Non-pigmented ciliary epithelial cell (primary cell): Measurements from ENCODE around the gene RPS25.
"Not testable (repeated sequence)": the region's sequence is repeated elsewhere in the genome, so short reads cannot be mapped to it uniquely, and the experiment has no call there.

Experiments used
- DNase-seq: peaks from one replicate; pipeline ENCODE4 v3.0.0-alpha.2; 2010; ENCODE audit warnings: low read depth

Gene RPS25

DNA sequence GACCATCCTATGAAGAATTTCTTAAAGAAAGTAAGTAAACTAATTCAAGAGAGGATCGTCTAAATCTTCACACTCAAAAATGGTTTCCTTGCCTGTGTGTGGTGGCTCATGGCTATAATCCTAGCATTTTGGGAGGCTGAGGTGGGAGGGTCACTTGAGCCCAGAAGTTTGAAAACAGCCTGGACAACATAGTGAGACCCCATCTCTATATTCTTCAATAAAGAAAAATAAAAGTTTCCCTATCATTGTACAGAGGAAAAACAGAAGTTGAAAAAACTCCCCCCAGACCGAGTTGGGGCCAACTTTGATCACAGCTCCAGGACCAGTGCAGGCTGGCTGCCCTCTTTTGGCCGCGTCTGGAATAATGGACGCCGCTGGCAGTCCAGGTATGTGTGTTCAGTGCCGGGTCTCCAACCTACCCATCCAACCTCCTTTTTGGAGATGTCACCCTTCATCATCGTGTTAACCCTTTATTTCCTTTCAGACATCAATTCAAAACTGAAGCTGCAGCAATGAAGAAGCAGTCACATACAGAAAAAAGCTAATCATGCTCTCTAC is 3.0 kb downstream of the RPS25 start:
- DNase-seq = no peak

DNA sequence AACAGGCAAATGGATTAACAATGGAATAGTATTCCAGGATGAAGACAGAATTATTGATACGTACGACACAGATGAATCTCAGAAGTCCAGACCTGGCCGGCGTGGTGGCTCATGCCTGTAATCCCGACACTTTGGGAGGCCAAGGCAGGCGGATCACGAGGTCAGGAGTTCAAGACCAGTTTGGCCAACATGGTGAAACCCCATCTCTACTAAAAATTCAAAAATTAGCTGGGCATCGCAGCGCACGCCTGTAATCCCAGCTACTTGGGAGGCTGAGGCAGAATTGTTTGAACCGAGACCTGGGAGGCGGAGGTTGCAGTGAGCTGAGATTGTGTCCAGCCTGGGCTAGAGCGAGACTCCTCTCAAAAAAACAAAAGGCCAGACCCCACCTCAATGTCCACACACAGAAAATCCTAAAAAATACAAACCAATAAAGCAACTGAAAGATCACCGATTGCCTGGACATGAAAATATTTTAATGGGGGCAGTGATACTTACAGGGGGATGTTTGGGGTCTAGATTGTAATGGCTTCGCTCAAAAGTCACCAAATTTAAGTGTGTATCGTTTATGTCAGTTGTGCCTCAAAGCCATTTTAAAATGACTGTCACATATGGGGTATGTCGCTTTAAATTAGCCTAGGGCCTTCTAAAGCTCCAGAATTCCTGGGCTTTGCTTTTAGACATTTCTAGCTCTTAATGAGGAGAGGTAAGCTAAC is 3.8 kb downstream of the RPS25 start:
- no peak for DNase-seq

DNA sequence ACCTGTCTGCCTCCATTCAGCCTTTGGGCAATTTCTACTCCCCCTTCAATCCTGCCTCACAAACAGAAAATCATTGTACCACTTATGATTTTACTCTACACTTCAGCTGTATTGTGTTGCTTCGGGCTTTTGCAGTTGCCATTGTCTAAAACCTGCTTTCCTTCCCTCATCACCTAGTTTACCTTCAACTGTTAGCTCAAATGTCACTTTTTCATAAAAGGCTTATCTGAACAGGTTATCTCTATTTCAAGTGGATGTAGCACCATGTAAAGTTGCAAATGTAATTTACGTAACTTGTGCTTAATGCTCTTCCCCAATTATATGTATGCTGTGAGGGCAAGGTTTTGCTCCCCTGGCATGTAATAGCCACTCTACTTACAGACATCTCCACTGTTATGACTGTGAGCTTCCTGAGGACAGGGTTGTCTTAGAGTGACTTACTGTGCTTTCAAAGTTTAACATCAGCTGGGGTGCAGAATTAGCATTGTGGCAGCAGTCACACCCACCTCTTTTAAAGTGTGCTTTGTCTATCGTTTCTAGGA is 5.4 kb downstream of the RPS25 start:
- DNase-seq = no peak

DNA sequence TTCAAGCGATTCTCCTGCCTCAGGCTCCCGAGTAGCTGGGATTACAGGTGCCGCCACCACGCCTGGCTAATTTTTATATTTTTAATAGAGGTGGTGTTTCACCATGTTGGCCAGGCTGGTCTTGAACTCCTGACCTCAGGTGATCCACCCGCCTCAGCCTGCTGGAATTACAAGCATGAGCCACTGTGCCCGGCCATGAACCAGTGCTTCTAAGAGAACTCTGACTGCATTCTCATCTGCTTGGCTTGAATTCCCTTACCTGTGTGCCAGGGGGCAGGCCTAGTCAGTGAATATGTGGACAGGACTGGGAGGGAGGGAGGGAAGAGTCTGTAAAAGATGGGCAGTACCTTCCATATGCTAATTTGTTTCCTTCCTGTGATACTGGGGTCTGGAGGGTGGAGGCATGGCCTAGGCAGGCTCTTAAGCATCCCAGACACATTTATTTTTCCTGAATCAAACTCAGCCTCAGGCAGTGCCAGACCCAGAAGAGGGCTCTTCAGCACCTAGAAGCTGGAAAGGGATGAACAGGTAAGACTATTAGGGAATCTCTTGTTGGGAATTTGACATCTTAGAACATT is 6.6 kb downstream of the RPS25 start:
- no peak for DNase-seq

DNA sequence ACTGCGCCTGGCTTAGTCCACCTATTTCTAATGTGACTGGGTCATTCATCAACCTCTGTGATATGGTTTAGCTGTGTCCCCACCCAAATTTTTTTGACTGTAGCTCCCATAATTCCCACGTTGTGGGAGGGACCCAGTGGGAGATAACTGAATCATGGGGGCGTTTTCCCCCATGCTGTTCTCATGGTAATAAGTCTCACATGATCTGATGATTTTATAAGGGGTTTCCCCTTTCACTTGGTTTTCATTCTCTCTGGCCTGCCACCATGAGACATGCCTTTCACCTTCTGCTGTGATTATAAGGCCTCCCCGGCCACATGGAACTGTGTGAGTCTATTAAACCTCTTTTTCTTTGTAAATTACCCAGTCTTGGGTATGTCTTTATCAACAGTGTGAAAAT is 11.5 kb downstream of the RPS25 start:
- DNase-seq = no peak

DNA sequence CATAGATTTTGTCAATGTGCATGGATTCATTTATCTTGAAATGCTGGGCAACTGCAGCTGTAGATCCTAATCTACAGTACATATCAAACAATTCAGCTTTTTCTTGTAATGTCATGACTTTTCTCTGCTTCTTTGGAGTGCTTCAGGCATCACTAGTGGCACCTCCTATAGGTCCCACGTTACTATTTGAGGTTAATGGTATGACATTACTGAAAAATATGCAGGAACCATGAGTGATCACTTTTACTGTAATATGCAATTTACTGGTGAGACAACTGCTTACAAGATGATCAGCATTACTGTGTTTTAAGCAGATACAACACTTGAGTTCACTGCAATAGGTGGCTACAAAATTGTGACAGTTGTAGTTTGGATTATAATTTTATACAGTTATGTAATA is 17.2 kb downstream of the RPS25 start:
- DNase-seq = no peak

DNA sequence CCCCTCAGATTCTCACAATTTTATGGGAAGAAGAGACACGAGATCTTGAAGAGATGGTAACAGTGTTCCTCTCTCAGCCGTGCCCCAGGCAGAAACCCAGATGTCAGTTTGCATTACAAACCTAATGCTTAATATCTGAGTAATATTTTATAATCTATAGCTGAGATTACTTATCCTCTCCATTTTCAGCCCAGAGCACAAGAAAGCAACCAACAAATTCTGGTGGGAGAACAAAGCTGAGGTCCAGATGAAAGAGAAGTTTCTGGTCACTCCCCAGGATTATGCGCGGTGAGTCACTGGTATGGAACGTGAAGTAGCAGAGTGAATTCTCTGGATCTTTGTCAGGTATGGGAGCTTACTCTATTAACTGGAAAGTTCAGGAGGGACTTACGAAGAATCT is 19.3 kb downstream of the RPS25 start:
- DNase-seq = peak; percentile 61

DNA sequence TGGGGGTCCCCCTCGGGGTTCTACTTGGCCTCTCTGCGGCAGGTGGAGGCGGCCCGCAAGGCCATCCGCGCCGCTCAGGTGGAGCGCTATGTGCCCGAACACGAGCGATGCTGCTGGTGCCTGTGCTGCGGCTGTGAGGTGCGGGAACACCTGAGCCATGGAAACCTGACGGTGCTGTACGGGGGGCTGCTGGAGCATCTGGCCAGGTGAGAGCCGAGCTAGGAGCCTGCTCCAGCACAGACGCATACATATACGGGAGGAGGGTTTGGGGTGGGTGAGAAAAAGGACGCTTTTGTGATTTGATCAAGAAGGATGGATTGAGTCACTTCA is 19.8 kb downstream of the RPS25 start:
- no peak for DNase-seq

DNA sequence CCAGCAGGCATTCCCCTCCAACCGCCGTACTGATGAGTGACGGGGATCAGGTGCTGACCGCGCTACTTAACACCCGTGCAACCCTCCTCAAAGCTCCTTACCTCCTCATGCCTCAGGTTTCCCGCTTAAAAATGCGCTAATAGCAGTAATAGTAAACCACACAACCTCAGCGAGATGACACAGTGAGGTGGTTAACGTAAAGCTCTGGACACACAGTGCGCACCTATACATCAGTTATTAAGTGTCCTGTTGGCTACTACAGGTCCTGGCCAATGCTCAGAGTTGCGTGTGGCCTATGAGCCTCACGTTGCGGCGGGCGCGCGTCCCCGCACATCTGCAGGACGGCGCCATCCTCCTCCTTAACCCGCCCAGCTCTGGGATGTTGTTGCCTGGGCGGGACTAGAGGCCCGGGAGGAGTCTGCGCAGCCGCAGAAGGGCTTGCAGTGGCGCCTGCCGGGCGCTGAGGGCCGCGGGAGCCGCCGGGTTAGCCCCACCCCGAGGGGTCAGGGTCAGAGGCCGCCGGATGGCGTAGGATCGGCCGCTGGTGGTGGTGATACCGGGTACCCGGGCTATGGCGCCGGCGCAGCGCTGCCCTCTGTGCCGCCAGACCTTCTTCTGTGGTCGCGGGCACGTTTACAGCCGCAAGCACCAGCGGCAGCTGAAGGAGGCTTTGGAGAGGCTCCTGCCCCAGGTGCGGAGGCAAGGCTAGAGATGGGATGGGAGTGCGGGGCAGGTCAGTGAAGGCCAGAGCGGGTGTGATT is 20.3 kb downstream of the RPS25 start, which contains the start of gene CENATAC:
CENATAC (plus strand) TSS at position 512 of the 761 bp plus-strand sequence; CDS start at position 572, 60 bp downstream.
- no peak for DNase-seq

DNA sequence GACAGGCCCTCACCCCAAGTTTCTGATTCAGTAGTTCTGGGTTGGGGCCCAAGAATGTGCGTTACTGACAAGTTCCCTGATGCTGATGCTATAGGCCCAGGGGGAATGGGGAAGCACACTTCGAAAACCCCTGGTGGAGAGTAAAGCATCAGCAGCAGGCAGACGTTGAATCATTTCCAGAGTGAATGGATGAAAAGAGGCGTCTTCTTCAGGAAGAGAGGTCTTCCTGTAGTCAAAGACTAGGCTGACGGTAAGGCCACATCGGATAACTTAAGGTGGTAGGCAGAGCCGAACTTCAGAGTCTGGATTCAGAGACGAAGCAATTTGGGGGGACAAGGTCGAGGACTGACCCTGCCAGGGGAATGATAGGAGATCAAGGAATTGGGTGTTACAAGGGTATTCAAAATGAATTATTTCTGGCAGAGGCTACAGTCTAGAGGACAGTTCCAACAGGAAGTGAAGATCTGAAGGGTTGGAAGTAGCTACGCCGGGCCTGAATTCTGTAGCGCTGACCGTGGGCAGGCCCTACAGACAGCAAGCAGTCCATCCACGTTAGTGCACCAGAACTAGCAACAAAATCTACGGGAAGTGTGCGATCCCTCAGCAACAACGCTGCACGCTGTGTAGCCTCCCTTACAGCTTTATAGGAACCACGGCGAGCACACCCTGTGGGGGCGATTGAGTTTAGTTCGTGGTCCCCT is 21.1 kb downstream of the RPS25 start:
- DNase-seq = no peak

DNA sequence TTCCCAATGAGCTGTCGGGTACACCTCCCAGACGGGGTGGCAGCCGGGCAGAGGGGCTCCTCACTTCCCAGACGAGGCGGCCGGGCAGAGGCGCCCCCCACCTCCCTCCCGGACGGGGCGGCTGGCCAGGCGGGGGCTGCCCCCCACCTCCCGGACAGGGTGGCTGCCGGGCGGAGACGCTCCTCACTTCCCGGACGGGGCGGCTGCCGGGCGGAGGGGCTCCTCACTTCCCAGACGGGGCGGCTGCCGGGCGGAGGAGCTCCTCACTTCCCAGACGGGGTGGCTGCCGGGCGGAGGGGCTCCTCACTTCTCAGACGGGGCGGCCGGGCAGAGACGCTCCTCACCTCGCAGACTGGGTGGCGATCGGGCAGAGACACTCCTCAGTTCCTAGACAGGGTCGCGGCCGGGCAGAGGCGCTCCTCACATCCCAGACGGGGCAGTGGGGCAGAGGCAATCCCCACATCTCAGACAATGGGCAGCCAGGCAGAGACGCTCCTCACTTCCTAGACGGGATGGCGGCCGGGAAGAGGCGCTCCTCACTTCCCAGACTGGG is 26.6 kb downstream of the RPS25 start:
- not testable (repeated sequence) for DNase-seq

DNA sequence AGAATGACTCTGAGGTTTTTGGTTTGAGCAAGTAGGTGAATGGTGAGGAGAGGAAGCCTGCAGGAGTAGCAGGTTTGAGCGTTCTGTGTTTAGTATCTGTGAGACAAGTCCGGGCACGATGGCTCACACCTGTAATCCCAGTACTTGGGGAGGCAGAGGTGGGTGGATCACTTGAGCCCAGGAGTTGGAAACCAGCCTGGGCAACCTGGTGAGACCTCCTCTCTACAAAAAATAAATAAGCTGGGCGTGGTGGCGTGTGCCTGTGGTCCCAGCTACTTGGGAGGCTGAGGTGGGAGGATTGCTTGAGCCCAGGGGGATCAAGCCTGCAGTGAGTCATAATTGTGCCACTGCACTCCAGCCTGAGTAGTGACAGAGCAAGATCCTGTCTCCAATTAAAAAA is 29.9 kb downstream of the RPS25 start:
- DNase-seq = no peak

DNA sequence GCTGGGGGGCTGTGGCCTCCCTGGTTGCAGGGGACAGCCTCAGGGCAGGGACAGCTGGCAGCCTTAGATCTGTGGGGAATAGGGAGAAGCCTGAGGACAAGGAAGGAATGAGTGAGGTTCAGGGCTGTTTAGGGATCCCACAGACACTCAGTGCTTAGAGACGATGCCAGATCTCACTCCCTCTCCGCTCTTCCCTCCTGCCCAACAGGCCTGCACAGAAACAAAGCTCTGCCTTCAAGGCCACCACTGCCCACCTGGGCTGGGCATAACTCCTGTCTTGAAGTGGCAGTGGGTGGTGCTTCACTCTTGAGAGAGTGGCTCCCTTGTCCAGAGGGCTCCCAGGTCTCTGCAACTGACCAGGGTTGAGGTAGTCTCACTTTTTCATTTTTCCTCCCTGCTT is 33.3 kb downstream of the RPS25 start:
- no peak for DNase-seq

DNA sequence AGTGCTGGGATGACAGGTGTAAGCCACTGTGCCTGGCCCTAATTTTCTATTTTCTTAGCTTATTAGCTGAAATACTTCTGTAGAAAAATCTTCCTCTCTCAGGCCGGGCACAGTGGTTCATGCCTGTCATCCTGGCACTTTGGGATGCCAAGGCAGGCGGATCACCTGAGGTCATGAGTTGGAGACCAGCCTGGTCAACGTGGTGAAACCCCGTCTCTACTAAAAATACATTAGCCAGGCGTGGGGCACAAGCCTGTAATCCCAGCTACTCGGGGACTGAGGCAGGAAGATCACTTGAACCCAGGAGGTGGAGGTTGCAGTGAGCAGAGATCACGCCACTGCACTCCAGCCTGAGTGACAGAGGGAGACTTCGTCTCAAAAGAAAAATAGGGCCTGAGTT is 33.8 kb downstream of the RPS25 start:
- DNase-seq = not testable (repeated sequence)

DNA sequence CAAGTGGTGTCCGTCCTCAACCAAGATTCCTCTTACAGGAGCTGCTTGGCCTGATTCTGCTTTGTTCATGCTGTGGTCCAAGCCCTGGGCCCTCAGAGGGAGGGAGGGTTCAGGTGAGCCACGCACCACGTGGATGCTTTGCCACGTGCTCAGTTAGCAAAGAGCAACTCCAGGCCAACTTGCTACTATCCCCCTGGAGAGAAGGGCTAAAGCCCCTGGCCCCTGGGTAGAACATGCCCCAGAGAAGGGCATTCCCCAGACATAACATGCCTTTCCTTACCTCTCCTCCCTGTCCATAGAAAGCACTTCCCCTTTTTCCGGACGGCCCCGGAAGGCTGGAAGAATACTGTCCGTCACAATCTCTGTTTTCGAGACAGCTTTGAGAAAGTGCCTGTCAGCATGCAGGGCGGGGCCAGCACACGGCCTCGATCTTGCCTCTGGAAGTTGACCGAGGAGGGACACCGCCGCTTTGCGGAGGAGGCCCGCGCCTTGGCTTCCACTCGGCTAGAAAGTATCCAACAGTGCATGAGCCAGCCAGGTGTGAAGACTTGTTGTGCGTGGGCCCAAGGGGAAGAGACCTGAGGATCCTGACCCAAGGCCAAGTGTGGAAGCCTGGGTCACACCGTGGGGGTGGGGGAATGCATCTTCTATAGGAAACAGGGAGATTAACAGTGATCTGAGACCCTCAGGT is 37.8 kb downstream of the RPS25 start:
- no peak for DNase-seq

DNA sequence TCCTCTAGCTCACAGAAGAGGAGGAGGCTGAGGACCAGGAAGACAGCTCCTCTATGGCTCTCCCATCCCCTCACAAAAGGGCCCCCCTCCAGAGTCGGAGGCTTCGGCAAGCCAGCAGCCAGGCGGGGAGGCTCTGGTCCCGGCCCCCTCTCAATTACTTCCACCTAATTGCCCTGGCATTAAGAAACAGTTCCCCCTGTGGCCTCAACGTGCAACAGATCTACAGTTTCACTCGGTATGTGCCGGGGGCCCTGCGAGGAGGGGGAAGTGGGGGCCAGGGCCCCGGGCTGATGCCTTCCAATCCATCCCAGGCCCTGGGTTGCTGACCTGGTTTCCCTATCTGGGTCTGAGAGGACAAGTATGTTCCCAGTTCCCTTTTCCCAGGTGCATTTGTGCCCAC is 38.7 kb downstream of the RPS25 start:
- no peak for DNase-seq

DNA sequence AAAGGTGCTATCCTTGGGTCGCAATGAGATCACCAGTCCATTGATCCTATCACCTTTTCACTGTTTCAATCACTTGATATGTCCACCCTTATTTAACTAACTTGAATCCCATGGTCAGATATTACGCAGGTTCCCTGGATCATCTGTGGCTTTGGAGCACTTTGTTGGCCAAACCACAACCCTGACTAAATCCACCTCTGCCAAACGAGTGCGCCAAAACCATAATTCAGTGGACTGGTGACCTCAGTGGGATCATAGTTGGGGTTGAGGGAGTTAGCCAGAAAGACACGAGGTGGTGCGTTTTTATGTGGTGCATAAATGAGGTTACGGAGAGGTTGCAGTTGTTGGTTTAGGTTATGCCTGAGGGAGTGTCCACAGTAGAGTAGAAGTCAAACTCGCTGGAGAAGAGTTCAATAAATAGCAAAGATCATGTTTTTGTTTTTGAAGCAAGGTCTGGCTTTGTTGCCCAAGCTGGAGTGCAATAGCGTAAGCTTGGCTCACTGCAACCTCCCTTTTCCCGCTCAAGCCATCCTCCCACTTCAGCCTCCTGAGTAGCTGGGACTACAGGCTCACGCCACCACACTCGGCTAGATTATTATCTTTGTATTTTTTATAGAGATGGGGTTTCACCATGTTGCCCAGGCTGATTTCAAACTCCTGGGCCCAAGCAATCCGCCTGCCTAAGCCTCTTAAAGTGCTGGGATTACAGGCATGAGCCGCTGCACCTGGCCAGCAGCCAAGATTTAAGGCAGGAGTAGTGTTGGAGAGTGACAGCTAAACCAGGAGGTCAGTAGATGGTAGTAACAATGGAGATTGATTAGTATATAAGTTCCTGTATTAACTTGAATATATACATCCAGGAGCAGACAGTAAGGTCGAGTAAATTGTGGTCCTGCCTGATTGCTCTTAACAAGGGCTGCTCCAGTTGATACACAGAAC is 42.1 kb downstream of the RPS25 start:
- no peak for DNase-seq

DNA sequence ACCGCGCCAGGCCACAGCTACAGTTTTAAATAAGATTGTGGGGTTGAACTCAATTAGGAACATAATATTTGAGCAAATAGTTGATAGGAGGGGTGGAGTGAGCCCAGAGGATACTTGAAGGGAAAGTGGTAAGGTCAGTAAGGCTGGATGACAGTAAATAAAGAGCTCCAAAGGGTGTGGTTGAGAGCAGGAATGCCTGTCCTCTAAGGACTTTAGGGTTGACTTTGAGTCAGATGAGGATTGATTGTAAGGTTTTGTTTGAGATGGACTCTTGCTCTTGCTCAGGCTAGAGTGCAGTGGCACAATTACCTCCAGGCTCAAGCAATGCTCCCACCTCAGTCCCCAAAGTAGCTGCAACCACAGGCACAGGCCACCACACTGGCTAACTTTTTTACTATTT is 44.2 kb downstream of the RPS25 start:
- no peak for DNase-seq

DNA sequence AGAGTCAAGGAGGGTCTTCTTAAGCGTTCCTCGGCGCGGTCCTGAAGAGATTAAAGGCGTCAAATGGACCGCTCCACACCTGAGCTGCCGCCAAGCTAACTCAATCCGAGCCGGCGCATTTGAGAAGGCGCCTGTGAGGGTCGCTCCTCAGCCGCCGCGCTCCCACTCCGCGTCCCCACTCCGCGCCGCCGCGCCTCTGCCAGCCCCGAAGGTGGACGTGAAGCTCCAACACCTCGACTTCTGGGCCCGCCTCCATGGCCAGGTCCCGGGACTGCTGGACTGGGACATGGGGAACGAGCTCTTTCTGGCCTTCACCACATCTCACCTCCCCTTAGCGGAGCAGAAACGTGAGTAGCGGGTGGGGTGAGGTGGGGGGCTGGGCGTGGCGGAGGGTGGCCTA is 46.5 kb downstream of the RPS25 start, which contains the start of gene FOXR1:
FOXR1 (plus strand) TSS at position 116 of the 400 bp plus-strand sequence; CDS start at position 287, 171 bp downstream.
- no peak for DNase-seq

DNA sequence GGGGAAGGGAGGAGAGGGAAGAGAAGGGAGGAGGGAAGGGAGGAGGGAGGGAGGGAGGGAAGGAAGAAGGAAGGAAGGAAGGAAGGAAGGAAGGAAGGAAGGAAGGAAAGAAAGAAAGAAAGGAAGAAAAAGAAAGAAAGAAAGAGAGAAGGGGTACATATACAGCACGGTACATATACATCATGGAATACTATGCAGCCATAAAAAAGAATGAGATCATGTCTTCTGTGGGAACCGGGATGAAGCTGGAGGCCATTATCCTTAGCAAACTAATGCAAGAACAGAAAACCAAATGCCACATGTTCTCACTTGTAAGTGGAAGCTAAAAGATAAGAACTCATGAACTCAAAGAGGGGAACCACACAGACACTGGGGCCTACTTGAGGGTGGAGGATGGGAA is 48.6 kb downstream of the RPS25 start:
- DNase-seq = not testable (repeated sequence)
